SW480 (cell line): ENCODE results near the gene AKAP8L.
A peak's percentile ranks its signal among the peaks of the same experiment; 100 is the strongest.

Source experiments
- DNase-seq: peaks from one replicate; pipeline ENCODE4 v3.0.0-alpha.2; 2016; ENCODE audit warnings: low spot score

Gene AKAP8L

DNA sequence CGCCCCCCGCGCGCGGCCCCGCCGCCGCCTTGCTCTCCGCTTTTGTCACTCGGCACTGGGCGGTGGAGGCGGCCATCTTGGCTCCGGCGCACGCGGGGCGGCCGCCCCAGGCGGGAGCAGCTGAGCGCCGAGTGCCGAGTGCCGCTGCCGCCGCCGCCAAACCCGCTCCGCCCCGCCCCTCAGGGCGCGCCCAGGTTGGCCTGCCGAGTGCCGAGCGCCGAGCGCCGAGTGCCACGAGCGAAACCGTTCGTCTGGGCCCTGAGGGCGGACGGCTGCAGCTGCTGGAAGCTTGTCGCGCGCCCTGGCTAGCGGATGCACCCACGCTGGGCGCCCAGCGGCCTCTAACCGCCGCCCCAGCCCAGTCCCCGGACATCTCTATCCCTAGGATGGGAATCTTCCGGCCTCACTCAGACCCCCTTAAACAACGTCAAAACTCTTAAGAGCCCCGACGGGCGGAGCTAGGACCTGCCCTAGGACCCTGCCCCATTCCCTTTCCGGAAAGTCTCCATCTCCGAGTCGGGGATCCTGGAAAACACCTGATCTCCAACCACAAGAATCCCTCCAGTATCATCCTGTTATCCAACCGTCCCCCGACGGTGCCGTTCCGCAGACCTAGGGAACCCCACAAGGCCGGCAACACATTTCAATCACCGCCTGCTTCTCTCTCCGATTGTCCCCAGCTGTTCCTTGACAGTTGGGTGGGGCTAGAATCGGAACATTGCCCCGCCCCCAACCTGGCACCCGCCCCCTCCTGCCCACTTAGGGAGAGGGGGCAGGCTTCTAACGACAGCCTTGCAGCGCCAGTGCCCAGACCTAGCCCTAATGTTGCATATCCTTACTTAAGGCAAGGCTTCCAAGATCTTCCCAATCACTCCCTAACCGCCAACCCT lies 14.1 kb upstream of the AKAP8L start:
- DNase-seq: peak; percentile 86

DNA sequence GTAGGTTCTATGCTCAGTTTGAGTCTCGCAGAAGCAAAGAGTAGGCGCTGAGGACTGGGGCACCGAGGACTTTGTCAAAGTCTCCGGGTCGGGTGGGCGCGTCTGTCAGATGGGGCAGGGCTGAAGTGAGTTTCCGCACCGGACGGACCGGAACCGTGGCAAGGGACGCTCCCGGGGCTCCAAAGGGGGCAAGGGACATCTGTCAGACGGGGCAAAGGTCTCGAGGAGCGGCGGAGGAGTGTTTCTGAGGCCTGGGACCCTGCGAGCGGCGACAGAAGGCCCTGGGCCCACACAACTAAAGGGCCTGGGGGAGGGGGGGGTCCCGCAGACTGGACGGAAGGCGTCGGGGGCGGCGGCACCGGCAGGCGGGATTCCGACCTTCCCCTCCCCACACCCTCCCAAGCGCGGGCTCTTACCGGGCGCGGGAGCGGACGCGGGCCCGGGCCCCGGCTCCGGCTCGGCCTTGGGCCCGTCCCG lies 13.3 kb upstream of the AKAP8L start:
- DNase-seq: no peak

GRCh38 chr19:15431396-15432017 lies 12.7 kb upstream of the AKAP8L start:
- no peak for DNase-seq

DNA sequence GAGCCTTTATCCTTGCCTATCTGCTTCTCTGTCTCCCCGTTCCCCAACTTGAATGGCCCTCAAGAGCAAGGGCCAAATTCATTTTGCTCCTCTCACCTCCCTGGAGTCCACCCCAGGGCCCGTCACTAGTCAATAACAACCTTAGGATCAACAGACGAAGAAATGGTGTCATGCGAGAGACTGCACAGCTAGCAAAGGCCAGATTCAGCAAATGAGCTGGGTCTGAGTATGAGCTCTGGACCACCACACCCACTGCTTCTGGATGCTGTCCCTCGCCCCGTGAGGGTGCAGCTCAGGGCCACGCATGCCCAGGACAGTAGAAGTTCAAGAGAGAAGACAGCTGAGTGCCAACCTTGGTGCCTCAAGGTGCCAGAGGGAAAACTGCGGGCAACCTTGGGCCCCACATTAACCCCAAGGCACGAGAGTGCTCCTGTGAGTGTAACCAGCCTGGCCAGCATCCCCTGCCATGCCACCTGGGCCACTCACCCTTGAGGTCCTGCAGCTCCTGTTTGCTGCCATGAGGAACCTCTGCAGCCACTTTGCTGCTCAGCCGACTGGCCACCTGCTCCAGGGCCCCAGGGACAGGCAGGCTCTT lies 11.8 kb upstream of the AKAP8L start:
- no peak for DNase-seq

GRCh38 chr19:15429825-15430467 lies 11.2 kb upstream of the AKAP8L start:
- DNase-seq: no peak

DNA sequence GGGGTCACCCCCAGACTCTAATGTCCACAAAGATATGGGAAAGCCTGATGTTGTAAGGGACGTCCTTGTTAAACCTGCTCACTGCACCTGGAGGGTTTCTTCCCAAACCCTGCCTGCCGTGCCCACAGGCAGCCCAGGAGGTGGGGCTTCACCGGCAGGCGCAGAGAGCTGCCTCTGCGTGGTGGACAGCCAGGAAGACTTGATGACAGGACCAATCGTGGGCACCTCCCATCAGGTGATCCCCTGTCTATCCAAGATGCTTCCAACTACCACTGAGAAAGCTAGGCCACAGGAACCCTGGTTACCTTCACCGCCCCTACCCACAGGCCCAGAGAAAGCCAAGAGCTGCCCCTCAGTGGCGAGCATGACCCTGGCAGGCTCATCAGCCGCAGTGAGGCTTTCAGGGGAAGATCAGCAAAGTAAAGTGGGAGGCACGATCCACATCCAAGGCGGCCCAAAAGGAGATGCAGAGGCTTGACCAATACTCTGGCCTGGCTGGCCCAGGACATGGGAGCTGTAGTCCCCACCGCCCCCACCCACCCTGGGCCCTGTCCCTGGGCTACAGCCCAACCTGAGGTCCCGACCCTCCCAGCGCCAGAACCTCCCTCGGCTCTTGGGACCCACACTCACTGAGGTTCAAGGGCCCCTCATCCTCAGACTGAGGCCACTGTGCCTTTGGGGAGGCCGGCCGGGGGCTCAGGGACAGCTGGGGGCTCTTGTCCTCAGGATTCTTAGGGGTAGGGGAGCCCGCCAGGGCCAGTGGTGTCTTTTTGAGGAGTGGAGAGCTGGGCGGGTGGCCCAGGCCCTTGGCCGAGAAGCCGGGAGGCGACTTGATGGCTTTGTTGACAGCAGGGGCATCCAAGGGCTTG lies 10.4 kb upstream of the AKAP8L start:
- DNase-seq: no peak

GRCh38 chr19:15427991-15428471 lies 9.2 kb upstream of the AKAP8L start:
- DNase-seq: no peak

DNA sequence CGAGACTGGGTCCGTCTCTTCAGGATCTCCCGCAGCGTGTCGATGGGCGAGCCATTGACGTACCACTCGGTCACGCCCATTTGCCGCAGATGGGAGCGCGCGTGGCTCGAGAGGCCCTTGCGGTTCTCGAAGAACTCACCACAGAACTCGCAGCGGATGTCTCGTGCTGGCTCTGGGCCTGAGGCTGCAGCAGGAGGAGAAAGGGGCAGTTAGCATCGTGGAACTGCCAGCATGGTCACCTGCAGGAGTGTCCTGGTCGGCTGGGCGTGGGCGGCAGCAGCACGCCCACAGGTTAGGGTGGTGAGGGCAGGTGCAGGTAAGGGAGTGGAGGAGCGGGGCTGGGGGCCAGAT lies 8.5 kb upstream of the AKAP8L start:
- no peak for DNase-seq

DNA sequence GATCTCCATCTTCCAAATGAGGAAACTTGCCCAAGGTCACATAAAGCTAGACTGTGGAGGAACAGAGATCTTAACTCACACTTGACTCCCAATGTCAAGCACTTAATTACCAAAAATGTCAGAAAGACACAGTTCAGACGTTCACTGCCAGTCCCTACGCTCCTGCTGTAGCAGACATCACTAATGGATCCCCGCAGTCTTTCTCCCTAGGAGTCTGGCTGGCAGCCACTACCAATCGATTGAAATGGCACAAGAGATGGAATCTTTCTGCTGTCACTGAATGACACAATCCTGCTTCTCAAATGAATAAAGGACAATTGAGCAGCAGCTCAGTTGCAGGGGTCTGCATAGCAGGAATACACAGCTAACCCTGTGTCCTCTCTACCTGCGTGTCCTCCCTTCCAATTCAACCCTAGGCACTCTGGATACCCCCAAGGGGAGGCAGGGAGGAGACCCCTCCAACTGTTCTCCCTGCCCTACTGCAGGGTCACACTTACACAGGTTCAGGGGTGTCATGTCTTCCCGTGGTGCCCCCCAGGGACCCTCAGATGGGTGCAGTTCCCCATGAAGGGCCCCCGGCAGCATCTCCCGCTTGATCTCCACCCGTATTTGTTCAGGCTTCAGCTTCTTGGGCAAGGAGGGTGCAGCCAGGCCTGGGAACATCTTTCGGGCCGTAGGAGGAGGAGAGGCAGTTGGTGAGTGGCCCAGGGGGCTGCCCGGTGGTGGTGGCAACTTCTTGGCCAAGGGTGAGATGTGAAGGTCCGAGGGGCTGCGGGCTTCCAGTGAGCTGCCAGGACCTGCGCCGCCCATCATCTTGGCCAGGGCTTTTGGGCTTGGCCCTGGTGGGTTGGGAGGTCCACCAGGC lies 7.9 kb upstream of the AKAP8L start:
- DNase-seq: no peak

- no peak for DNase-seq
These were observed 6.6 kb upstream of the AKAP8L start for GRCh38 chr19:15425321-15425950.

- no peak for DNase-seq
These were observed 6.0 kb upstream of the AKAP8L start for GRCh38 chr19:15424692-15425272.

DNA sequence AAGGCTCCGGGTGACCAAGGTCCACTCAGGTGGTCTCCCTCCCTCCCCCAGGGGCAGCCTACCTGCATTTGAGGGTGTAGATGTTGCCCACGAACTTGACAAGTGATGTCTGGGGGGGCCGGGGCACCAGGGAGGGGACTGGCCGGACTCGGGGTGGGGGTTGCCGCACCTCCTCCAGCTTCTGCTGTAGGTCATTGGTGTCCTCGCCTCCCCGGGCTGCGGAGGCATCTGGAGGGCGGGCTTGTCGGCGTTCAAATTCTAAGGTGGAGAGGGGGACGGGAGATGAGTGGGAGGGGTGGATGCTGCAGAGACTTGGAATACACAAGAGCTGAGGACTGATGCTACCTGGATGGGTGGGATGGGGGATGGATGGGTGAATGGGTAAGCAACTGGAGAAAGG lies 5.3 kb upstream of the AKAP8L start:
- no peak for DNase-seq

- no peak for DNase-seq
These were observed 4.3 kb upstream of the AKAP8L start for GRCh38 chr19:15423130-15423529.

- DNase-seq: no peak
These were observed 3.7 kb upstream of the AKAP8L start for GRCh38 chr19:15422296-15423075.

GRCh38 chr19:15421721-15422260 lies 3.0 kb upstream of the AKAP8L start:
- no peak for DNase-seq

GRCh38 chr19:15421136-15421695 lies 2.4 kb upstream of the AKAP8L start:
- DNase-seq: no peak

- DNase-seq: no peak
These were observed 731 bp upstream of the AKAP8L start for GRCh38 chr19:15419413-15420025.

GRCh38 chr19:15418231-15418578 lies 583 bp downstream of the AKAP8L start:
- DNase-seq: no peak
